Measurements from ENCODE around the gene TRIM56.

DNA sequence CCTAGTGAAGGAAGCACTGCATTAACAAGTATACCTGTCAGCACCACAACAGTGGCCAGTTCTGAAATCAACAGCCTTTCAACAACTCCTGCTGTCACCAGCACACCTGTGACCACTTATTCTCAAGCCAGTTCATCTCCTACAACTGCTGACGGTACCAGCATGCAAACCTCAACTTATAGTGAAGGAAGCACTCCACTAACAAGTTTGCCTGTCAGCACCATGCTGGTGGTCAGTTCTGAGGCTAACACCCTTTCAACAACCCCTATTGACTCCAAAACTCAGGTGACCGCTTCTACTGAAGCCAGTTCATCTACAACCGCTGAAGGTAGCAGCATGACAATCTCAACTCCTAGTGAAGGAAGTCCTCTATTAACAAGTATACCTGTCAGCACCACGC is 49.3 kb upstream of the TRIM56 start:
- TF ChIP-seq EZH2 (IDR thresholded peaks at IDR 0.05; ENCODE audit: insufficient read depth, poor library complexity, severe bottlenecking), result no peak
- no peak for TF ChIP-seq EZH2phosphoT487 (IDR thresholded peaks at IDR 0.05; ENCODE audit: insufficient read depth, low read depth)
